AG08395 (cell line): ENCODE measurements around the gene WARS2.

Experiments used
- DNase-seq: peaks from one replicate; pipeline ENCODE4 v3.0.0; 2012; ENCODE audit warnings: mixed read lengths, low spot score

The WARS2 gene

GRCh38 chr1:118998171-118998570 is 142.3 kb downstream of the WARS2 start:
- no peak for DNase-seq

- DNase-seq, result no peak
Measured at GRCh38 chr1:118997225-118997624, 143.2 kb downstream of the WARS2 start.

- no peak for DNase-seq
Measured at GRCh38 chr1:118995312-118996016, 145.0 kb downstream of the WARS2 start.

- no peak for DNase-seq
Measured at GRCh38 chr1:118993700-118994026, 146.8 kb downstream of the WARS2 start.

GRCh38 chr1:118992868-118993699 is 147.4 kb downstream of the WARS2 start:
- no peak for DNase-seq

- DNase-seq, result no peak
Measured at GRCh38 chr1:118992237-118992825, 148.1 kb downstream of the WARS2 start.

- no peak for DNase-seq
Measured at GRCh38 chr1:118991448-118991847, 149.0 kb downstream of the WARS2 start.

GRCh38 chr1:118990513-118991152 is 149.8 kb downstream of the WARS2 start:
- DNase-seq, result no peak

- no peak for DNase-seq
Measured at GRCh38 chr1:118989878-118990378, 150.5 kb downstream of the WARS2 start.

GRCh38 chr1:118989006-118989815 is 151.2 kb downstream of the WARS2 start:
- DNase-seq, result no peak

GRCh38 chr1:118988186-118989005 is 152.1 kb downstream of the WARS2 start, which contains the start of gene TBX15:
Gene TBX15, minus strand, starts transcription at chr1:118988343. Its CDS starts 548 bp downstream, at chr1:118987795.
- peak; percentile 51 for DNase-seq

GRCh38 chr1:118987468-118988185 is 152.8 kb downstream of the WARS2 start:
- DNase-seq, result peak; percentile 50

- DNase-seq, result peak; percentile 55
Measured at GRCh38 chr1:118986555-118987467, 153.6 kb downstream of the WARS2 start.

- DNase-seq, result peak; percentile 42
Measured at GRCh38 chr1:118985640-118986554, 154.6 kb downstream of the WARS2 start.

GRCh38 chr1:118984722-118985639 is 155.5 kb downstream of the WARS2 start:
- no peak for DNase-seq

- DNase-seq, result peak; percentile 57
Measured at GRCh38 chr1:118984086-118984721, 156.2 kb downstream of the WARS2 start.
